GM12873 (cell line): ENCODE results near the gene TBX20.

ENCODE experiments used
- CTCF ChIP-seq: IDR thresholded peaks from 2 replicates; pipeline ENCODE4 v1.5.1; 2012; ENCODE audit warnings: low read depth, mild to moderate bottlenecking, moderate library complexity, low read length, control low read depth; ENCODE audit not compliant: insufficient read depth; ENCODE audit errors: missing control alignments

Gene TBX20

GRCh38 chr7:35272246-35272645 is 18.3 kb upstream of the TBX20 start:
- no peak for TF ChIP-seq CTCF

- no peak for TF ChIP-seq CTCF
Measured at GRCh38 chr7:35268953-35269352, 15.1 kb upstream of the TBX20 start.

- TF ChIP-seq CTCF = no peak
Measured at GRCh38 chr7:35267411-35267810, 13.5 kb upstream of the TBX20 start.

GRCh38 chr7:35263396-35263795 is 9.5 kb upstream of the TBX20 start:
- no peak for TF ChIP-seq CTCF

- TF ChIP-seq CTCF = peak; percentile 5
Measured at GRCh38 chr7:35261476-35262285, 7.8 kb upstream of the TBX20 start.

GRCh38 chr7:35261041-35261440 is 7.1 kb upstream of the TBX20 start:
- no peak for TF ChIP-seq CTCF

GRCh38 chr7:35260246-35260645 is 6.3 kb upstream of the TBX20 start:
- TF ChIP-seq CTCF = no peak
